ENCODE measurements around the gene FHL5.

GRCh38 chr6:96631248-96631647 lies 68.3 kb downstream of the FHL5 start:
- TF ChIP-seq, protein P1, sequence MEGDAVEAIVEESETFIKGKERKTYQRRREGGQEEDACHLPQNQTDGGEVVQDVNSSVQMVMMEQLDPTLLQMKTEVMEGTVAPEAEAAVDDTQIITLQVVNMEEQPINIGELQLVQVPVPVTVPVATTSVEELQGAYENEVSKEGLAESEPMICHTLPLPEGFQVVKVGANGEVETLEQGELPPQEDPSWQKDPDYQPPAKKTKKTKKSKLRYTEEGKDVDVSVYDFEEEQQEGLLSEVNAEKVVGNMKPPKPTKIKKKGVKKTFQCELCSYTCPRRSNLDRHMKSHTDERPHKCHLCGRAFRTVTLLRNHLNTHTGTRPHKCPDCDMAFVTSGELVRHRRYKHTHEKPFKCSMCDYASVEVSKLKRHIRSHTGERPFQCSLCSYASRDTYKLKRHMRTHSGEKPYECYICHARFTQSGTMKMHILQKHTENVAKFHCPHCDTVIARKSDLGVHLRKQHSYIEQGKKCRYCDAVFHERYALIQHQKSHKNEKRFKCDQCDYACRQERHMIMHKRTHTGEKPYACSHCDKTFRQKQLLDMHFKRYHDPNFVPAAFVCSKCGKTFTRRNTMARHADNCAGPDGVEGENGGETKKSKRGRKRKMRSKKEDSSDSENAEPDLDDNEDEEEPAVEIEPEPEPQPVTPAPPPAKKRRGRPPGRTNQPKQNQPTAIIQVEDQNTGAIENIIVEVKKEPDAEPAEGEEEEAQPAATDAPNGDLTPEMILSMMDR (IDR thresholded peaks at IDR 0.05 in 4 of 5, conservative IDR thresholded peaks at IDR 0.05 in 1 of 5) = no peak
- TF ChIP-seq POLR2A (IDR thresholded peaks at IDR 0.05) = no peak
